K562 (cell line): ENCODE measurements around the gene UBE2D2. TPM values are rescaled to one million over a fixed set of nuclear protein-coding genes. Genes with fewer than 3 reads are reported as not detected.
A peak's percentile ranks its signal among the peaks of the same experiment; 100 is the strongest.

ENCODE experiments used
- ARHGAP35 ChIP-seq: fragments of 450-650 bp; IDR thresholded peaks from 2 replicates; pipeline ENCODE4 v1.6.1; 2018; ENCODE audit not compliant: partially characterized antibody
- ARID3A ChIP-seq: IDR thresholded peaks from 2 replicates; pipeline ENCODE4 v1.6.1; 2012; ENCODE audit warnings: low read depth, low read length, improper control_type of control experiment, borderline replicate concordance
- BCLAF1 ChIP-seq, 2 experiments: fragments of 450-650 bp in 1 of 2; IDR thresholded peaks; 2 replicates each; pipeline ENCODE4 v1.6.1; 2011 to 2017; ENCODE audit warnings: low read depth in 2 of 2, antibody characterized with exemption in 1 of 2, borderline replicate concordance in 1 of 2, low read length in 1 of 2, mild to moderate bottlenecking in 1 of 2, mixed read lengths in 1 of 2; ENCODE audit not compliant: control insufficient read depth in 1 of 2
- FIP1L1 ChIP-seq: fragments of 200-400 bp; formaldehyde crosslinking; IDR thresholded peaks from 2 replicates; pipeline ENCODE4 v1.6.1; 2018; ENCODE audit warnings: mild to moderate bottlenecking, low read depth, low read length; ENCODE audit not compliant: poor library complexity, severe bottlenecking
- HMG20B ChIP-seq: fragments of 250-450 bp; sonication (Bioruptor Pico); IDR thresholded peaks from 2 replicates; pipeline ENCODE4 v1.5.0; 2021; ENCODE audit warnings: mild to moderate bottlenecking
- KLF6 ChIP-seq: fragments of 250-450 bp; sonication (Bioruptor Pico); IDR thresholded peaks from 2 replicates; pipeline ENCODE4 v1.4.0; 2020; ENCODE audit warnings: mild to moderate bottlenecking, moderate library complexity, borderline replicate concordance
- NCOA6 ChIP-seq: fragments of 450-650 bp; IDR thresholded peaks from 2 replicates; pipeline ENCODE4 v1.6.1; 2017; ENCODE audit warnings: mild to moderate bottlenecking
- PHTF2 ChIP-seq: fragments of 250-450 bp; sonication (Bioruptor Pico); IDR thresholded peaks from 2 replicates; pipeline ENCODE4 v1.5.0; 2021; ENCODE audit warnings: mild to moderate bottlenecking
- RAD21 ChIP-seq, 2 experiments: fragments of 250-450 bp in 1 of 2; fragments of 450-650 bp in 1 of 2; sonication (Bioruptor Pico) in 1 of 2; formaldehyde crosslinking in 1 of 2; IDR thresholded peaks in 1 of 2; conservative IDR thresholded peaks in 1 of 2; 2 replicates each; pipeline versions ENCODE4 v1.4.0 to v1.8.0; 2020 to 2022; ENCODE audit warnings: mild to moderate bottlenecking in 2 of 2, moderate library complexity in 1 of 2
- SMC3 ChIP-seq: conservative IDR thresholded peaks from 2 replicates; pipeline ENCODE4 v1.6.1; 2011; ENCODE audit warnings: low read depth, low read length, improper control_type of control experiment; ENCODE audit not compliant: insufficient read depth
- ZBTB26 ChIP-seq: fragments of 450-650 bp; formaldehyde crosslinking; IDR thresholded peaks from 2 replicates; pipeline ENCODE4 v1.4.0; 2022; ENCODE audit warnings: missing genetic modification characterization
- ZNF316 ChIP-seq: fragments of 450-650 bp; IDR thresholded peaks from 2 replicates; pipeline ENCODE4 v1.6.1; 2016
- ZNF324 ChIP-seq: fragments of 250-450 bp; sonication (Bioruptor Pico); IDR thresholded peaks from 2 replicates; pipeline ENCODE4 v1.4.0; 2020; ENCODE audit warnings: mild to moderate bottlenecking
- ZNF668 ChIP-seq: fragments of 250-450 bp; sonication (Bioruptor Pico); IDR thresholded peaks from 2 replicates; pipeline ENCODE4 v1.8.0; 2022; ENCODE audit warnings: mild to moderate bottlenecking, inconsistent platforms
- polyA plus RNA-seq, 8 experiments: library from polyadenylated mRNA; depleted of rRNA in 4 of 8; stranded (reverse) in 5 of 8; unstranded in 3 of 8; fragments of >200 nt; fragmentation: Nextera tagmentation in 2 of 8; fragmentation: Illumina TruSeq in 1 of 8; extraction: Ambion mirVana in 2 of 8; extraction: Trizol in 1 of 8; gene quantifications; 2 replicates each; pipeline versions ENCODE4 v1.2.1 to v1.2.3, GENCODE V29; 2011 to 2014; ENCODE audit warnings: inconsistent platforms in 1 of 8, missing spikeins in 1 of 8
- total RNA-seq, 7 experiments: library from RNA; depleted of rRNA in 6 of 7; stranded (reverse); fragments of >200 nt in 6 of 7; fragmentation: Illumina TruSeq in 2 of 7; extraction: Trizol in 2 of 7; gene quantifications; 2 replicates each; pipeline versions ENCODE4 v1.2.1 to v1.2.3, GENCODE V29; 2011 to 2021; ENCODE audit warnings: low replicate concordance in 1 of 7
- TF ChIP-seq, protein P1 (sequence below): IDR thresholded peaks from 3 replicates; pipeline ENCODE4 v1.6.1; 2011; ENCODE audit warnings: borderline replicate concordance, mild to moderate bottlenecking, moderate library complexity; ENCODE audit not compliant: insufficient read length; ENCODE audit errors: extremely low read depth
- TF ChIP-seq, protein P2 (sequence below): fragments of 450-650 bp; IDR thresholded peaks from 2 replicates; pipeline ENCODE4 v1.6.1; 2014; ENCODE audit warnings: low read depth, mild to moderate bottlenecking, moderate library complexity, borderline replicate concordance

UBE2D2 gene
- total and polyA plus RNA-seq, 9 of the 15 experiments (the other 6 are each of a cell fraction or from before 2014, with no cell fraction given), result 53.6 to 198 (median 122) TPM

DNA sequence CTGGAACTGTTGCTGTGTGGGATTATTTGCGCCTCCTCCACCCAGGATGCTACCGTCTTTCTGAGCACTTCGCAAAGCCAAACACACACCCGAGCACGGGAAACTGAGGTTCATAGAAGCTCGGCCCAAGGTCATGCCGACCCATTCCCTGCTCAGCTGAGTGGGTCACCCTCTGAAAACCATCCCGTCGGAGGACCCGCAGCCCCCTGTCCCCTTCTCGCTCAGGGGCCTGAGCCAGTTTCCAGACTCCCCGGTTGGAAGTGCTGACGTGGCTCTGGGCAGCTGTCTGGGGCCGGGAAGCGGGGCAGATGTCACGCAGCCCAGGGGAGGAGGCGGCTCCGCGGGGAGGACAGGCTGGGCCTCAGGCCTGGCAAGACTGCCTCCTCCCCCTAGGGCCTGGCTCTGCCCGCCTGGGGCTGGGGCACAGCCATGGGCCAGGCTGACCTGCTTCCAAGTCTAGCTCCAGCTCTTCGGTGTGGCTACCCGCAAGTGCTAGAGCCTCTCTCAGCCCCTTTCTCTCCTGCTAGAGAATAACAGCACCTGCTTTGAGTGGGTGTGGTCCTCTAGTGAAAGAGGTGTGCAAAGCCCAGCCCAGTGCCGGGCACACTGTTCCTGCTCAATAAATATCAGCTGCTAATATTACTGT, 77.1 kb downstream of the UBE2D2 start (continued):
- TF ChIP-seq, protein P1, sequence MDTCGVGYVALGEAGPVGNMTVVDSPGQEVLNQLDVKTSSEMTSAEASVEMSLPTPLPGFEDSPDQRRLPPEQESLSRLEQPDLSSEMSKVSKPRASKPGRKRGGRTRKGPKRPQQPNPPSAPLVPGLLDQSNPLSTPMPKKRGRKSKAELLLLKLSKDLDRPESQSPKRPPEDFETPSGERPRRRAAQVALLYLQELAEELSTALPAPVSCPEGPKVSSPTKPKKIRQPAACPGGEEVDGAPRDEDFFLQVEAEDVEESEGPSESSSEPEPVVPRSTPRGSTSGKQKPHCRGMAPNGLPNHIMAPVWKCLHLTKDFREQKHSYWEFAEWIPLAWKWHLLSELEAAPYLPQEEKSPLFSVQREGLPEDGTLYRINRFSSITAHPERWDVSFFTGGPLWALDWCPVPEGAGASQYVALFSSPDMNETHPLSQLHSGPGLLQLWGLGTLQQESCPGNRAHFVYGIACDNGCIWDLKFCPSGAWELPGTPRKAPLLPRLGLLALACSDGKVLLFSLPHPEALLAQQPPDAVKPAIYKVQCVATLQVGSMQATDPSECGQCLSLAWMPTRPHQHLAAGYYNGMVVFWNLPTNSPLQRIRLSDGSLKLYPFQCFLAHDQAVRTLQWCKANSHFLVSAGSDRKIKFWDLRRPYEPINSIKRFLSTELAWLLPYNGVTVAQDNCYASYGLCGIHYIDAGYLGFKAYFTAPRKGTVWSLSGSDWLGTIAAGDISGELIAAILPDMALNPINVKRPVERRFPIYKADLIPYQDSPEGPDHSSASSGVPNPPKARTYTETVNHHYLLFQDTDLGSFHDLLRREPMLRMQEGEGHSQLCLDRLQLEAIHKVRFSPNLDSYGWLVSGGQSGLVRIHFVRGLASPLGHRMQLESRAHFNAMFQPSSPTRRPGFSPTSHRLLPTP, result no peak
- TF ChIP-seq ARID3A (no peak), KLF6 (CRISPR knock-in tag) (no peak), ZNF316 (peak; percentile 96), NCOA6 (no peak), HMG20B (CRISPR knock-in tag) (no peak), ZNF324 (CRISPR knock-in tag) (0 out of 2 replicates have a peak, but pooled peaks have one; percentile 23), ARHGAP35 (no peak), RAD21 (CRISPR knock-in tag; conservative IDR thresholded peaks at IDR 0.05 in 1 of 2, IDR thresholded peaks at IDR 0.05 in 1 of 2) (no peak), ZNF668 (CRISPR knock-in tag) (no peak), FIP1L1 (no peak), SMC3 (no peak), ZBTB26 (no peak), PHTF2 (CRISPR knock-in tag) (no peak), BCLAF1 (IDR thresholded peaks at IDR 0.05; ENCODE audit: borderline replicate concordance in 1 of 2, control insufficient read depth in 1 of 2, low read depth in 2 of 2, low read length in 1 of 2) (no peak)
- TF ChIP-seq, protein P2, sequence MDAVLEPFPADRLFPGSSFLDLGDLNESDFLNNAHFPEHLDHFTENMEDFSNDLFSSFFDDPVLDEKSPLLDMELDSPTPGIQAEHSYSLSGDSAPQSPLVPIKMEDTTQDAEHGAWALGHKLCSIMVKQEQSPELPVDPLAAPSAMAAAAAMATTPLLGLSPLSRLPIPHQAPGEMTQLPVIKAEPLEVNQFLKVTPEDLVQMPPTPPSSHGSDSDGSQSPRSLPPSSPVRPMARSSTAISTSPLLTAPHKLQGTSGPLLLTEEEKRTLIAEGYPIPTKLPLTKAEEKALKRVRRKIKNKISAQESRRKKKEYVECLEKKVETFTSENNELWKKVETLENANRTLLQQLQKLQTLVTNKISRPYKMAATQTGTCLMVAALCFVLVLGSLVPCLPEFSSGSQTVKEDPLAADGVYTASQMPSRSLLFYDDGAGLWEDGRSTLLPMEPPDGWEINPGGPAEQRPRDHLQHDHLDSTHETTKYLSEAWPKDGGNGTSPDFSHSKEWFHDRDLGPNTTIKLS, result peak; percentile 96
